H1 (cell line): ENCODE measurements around the gene EXOSC7. TPM values are rescaled to one million over a fixed set of nuclear protein-coding genes. Genes with fewer than 3 reads are reported as not detected.

Source experiments
- CTCF ChIA-PET: fragments of 300-600 bp; sonication (Branson Sonifier 250); formaldehyde crosslinking; loops from one replicate; lab custom pipeline; 2021; ENCODE audit not compliant: partially characterized antibody; lab: Charles Lee
- POLR2A ChIA-PET: fragments of 300-600 bp; sonication (Branson Sonifier 250); formaldehyde crosslinking; loops from one replicate; lab custom pipeline; 2021; ENCODE audit warnings: inconsistent platforms; ENCODE audit not compliant: partially characterized antibody; lab: Charles Lee
- DNase-seq, 2 experiments: peaks; one replicate each; pipeline versions ENCODE4 v3.0.0 to v3.0.0-alpha.2; 2010 to 2022; ENCODE audit warnings: low spot score in 2 of 2, low read depth in 1 of 2, mixed read lengths in 1 of 2
- FAIRE-seq: peaks from 2 replicates; lab custom pipeline; 2011; peaks lifted over from hg19 to GRCh38; lab: Jason Lieb, UNC
- H2AFZ ChIP-seq: 2 replicates; pipeline ENCODE4 v1.8.1; 2012; ENCODE audit warnings: low read length, inconsistent platforms
- H2AK5ac ChIP-seq: 2 replicates; pipeline ENCODE4 v1.6.1; 2013; ENCODE audit warnings: low read depth, low read length
- H2BK120ac ChIP-seq: replicated peaks from 2 replicates; pipeline ENCODE3; 2013; ENCODE audit warnings: low read depth, low read length, inconsistent platforms
- H2BK12ac ChIP-seq: 2 replicates; pipeline ENCODE4 v1.6.1; 2013; ENCODE audit warnings: low read depth, low read length
- H2BK15ac ChIP-seq: 2 replicates; pipeline ENCODE4 v1.6.1; 2013; ENCODE audit warnings: low read length
- H2BK20ac ChIP-seq: 2 replicates; pipeline ENCODE4 v1.6.1; 2013; ENCODE audit warnings: low read length
- H2BK5ac ChIP-seq: 2 replicates; pipeline ENCODE4 v1.6.1; 2013; ENCODE audit warnings: low read depth, low read length
- H3K14ac ChIP-seq: 2 replicates; pipeline ENCODE4 v1.6.1; 2013; ENCODE audit warnings: inconsistent platforms; ENCODE audit not compliant: insufficient read length
- H3K18ac ChIP-seq: 2 replicates; pipeline ENCODE4 v1.6.1; 2013; ENCODE audit warnings: low read length; ENCODE audit errors: extremely low read depth
- H3K23ac ChIP-seq: 2 replicates; pipeline ENCODE4 v1.6.1; 2013; ENCODE audit warnings: inconsistent platforms; ENCODE audit not compliant: insufficient read length
- H3K23me2 ChIP-seq: 2 replicates; pipeline ENCODE4 v1.6.1; 2013; ENCODE audit warnings: low read depth, low read length
- H3K27ac ChIP-seq: 2 replicates; pipeline ENCODE4 v1.6.1; 2011; ENCODE audit warnings: low read depth, low read length, inconsistent platforms
- H3K27me3 ChIP-seq, 4 experiments: replicated peaks in 1 of 4; 1 replicate in 1 of 4; 2 replicates in 3 of 4; pipeline versions ENCODE4 v1.6.1 to v1.8.1; 2011 to 2013; ENCODE audit warnings: low read length in 3 of 4, mild to moderate bottlenecking in 3 of 4, inconsistent platforms in 2 of 4, mixed read lengths in 2 of 4, moderate library complexity in 1 of 4; ENCODE audit not compliant: control insufficient read depth in 3 of 4, insufficient read depth in 3 of 4; ENCODE audit errors: extremely low read depth in 1 of 4
- H3K36me3 ChIP-seq, 4 experiments: 2 replicates each; pipeline versions ENCODE4 v1.6.1 to v1.8.1; 2011 to 2013; ENCODE audit warnings: mild to moderate bottlenecking in 4 of 4, low read length in 3 of 4, moderate library complexity in 2 of 4, control low read depth in 1 of 4, inconsistent platforms in 1 of 4; ENCODE audit not compliant: insufficient read depth in 4 of 4, control insufficient read depth in 2 of 4
- H3K4ac ChIP-seq: replicated peaks from 2 replicates; pipeline ENCODE3; 2013; ENCODE audit warnings: low read length, low read depth, mixed read lengths, inconsistent platforms; ENCODE audit not compliant: insufficient read length
- H3K4me1 ChIP-seq, 4 experiments: replicated peaks in 1 of 4; 1 replicate in 1 of 4; 2 replicates in 3 of 4; pipeline versions ENCODE4 v1.6.1 to v1.8.1; 2011 to 2013; ENCODE audit warnings: low read length in 3 of 4, inconsistent platforms in 2 of 4, mixed read lengths in 1 of 4; ENCODE audit not compliant: insufficient read depth in 4 of 4, control insufficient read depth in 3 of 4
- H3K4me2 ChIP-seq, 2 experiments: 2 replicates each; pipeline versions ENCODE4 v1.6.1 to v1.8.1; 2011 to 2013; ENCODE audit warnings: low read depth in 2 of 2, low read length in 2 of 2, control low read depth in 1 of 2, inconsistent platforms in 1 of 2, mild to moderate bottlenecking in 1 of 2; ENCODE audit not compliant: insufficient read depth in 1 of 2
- H3K4me3 ChIP-seq, 4 experiments: fragments of 200-600, 300-600 bp in 1 of 4; sonication (generic), shearing (Covaris generic), sonication (Bioruptor Twin) in 1 of 4; 2 replicates each; pipeline versions ENCODE4 v1.5.1 to v1.8.1; 2011 to 2016; ENCODE audit warnings: low read length in 4 of 4, low read depth in 3 of 4, control low read depth in 2 of 4, inconsistent platforms in 2 of 4, mild to moderate bottlenecking in 2 of 4, mixed read lengths in 1 of 4, moderate library complexity in 1 of 4; ENCODE audit not compliant: insufficient read depth in 2 of 4; ENCODE audit errors: extremely low read depth in 1 of 4
- H3K56ac ChIP-seq: replicated peaks from 2 replicates; pipeline ENCODE3; 2013; ENCODE audit warnings: low read depth, mild to moderate bottlenecking, mixed read lengths, low read length, inconsistent platforms; ENCODE audit not compliant: insufficient read length
- H3K79me1 ChIP-seq: 2 replicates; pipeline ENCODE4 v1.6.1; 2013; ENCODE audit warnings: low read depth, low read length, control low read depth
- H3K79me2 ChIP-seq, 2 experiments: 2 replicates each; pipeline versions ENCODE4 v1.6.1 to v1.8.1; 2012 to 2013; ENCODE audit warnings: low read length in 2 of 2, mild to moderate bottlenecking in 2 of 2, inconsistent platforms in 1 of 2; ENCODE audit not compliant: insufficient read depth in 2 of 2, control insufficient read depth in 1 of 2
- H3K9ac ChIP-seq, 4 experiments: replicated peaks in 1 of 4; 1 replicate in 1 of 4; 2 replicates in 3 of 4; pipeline versions ENCODE4 v1.6.1 to v1.8.1; 2011 to 2013; ENCODE audit warnings: low read depth in 3 of 4, low read length in 3 of 4, control low read depth in 2 of 4, mild to moderate bottlenecking in 2 of 4, moderate library complexity in 2 of 4, inconsistent platforms in 1 of 4; ENCODE audit errors: extremely low read depth in 1 of 4
- H3K9me3 ChIP-seq, 2 experiments: 2 replicates each; pipeline versions ENCODE4 v1.6.1 to v1.8.1; 2012 to 2013; ENCODE audit warnings: mild to moderate bottlenecking in 2 of 2, moderate library complexity in 2 of 2, control low read depth in 1 of 2, inconsistent platforms in 1 of 2, low read depth in 1 of 2, low read length in 1 of 2, mixed read lengths in 1 of 2; ENCODE audit not compliant: insufficient read depth in 2 of 2
- H4K20me1 ChIP-seq, 2 experiments: replicated peaks in 1 of 2; 2 replicates each; pipeline versions ENCODE3 to v1.8.1; 2011 to 2013; ENCODE audit warnings: inconsistent platforms in 2 of 2, low read length in 2 of 2, mild to moderate bottlenecking in 1 of 2; ENCODE audit not compliant: insufficient read depth in 2 of 2, control insufficient read depth in 1 of 2
- H4K5ac ChIP-seq: 2 replicates; pipeline ENCODE4 v1.6.1; 2013; ENCODE audit warnings: low read length, low read depth, mixed read lengths, inconsistent platforms; ENCODE audit not compliant: insufficient read length
- H4K8ac ChIP-seq: 2 replicates; pipeline ENCODE4 v1.8.0; 2013; ENCODE audit warnings: mild to moderate bottlenecking, moderate library complexity, low read length, inconsistent platforms; ENCODE audit not compliant: insufficient read depth; ENCODE audit errors: extremely low read depth
- H4K91ac ChIP-seq: replicated peaks from 2 replicates; pipeline ENCODE3; 2013; ENCODE audit warnings: low read length, mixed read lengths, inconsistent platforms; ENCODE audit not compliant: insufficient read length
- ASH2L ChIP-seq: fragments of 200-600, 300-600 bp; sonication (generic); IDR thresholded peaks from one replicate; pipeline ENCODE4 v1.7.1; 2017; ENCODE audit warnings: low read length
- GABPA ChIP-seq: IDR thresholded peaks from 2 replicates; pipeline ENCODE4 v1.6.1; 2011; ENCODE audit warnings: mild to moderate bottlenecking, low read length, moderate library complexity, borderline replicate concordance; ENCODE audit not compliant: insufficient read depth
- NANOG ChIP-seq: IDR thresholded peaks from 2 replicates; pipeline ENCODE4 v1.6.1; 2011; ENCODE audit warnings: low read length, low read depth, mild to moderate bottlenecking, inconsistent platforms; ENCODE audit not compliant: insufficient read depth, poor library complexity, severe bottlenecking
- POLR2AphosphoS5 ChIP-seq: IDR thresholded peaks from 2 replicates; pipeline ENCODE4 v1.6.1; 2011; ENCODE audit warnings: low read depth, low read length
- RBBP5 ChIP-seq: IDR thresholded peaks from 2 replicates; pipeline ENCODE4 v1.7.1; 2012; ENCODE audit warnings: low read depth, mild to moderate bottlenecking, inconsistent platforms, low read length, moderate library complexity, borderline replicate concordance
- SP4 ChIP-seq: IDR thresholded peaks from 2 replicates; pipeline ENCODE4 v1.6.1; 2012; ENCODE audit warnings: low read length, inconsistent platforms
- TAF1 ChIP-seq: IDR thresholded peaks from 2 replicates; pipeline ENCODE4 v1.6.1; 2011; ENCODE audit warnings: mild to moderate bottlenecking, low read depth, low read length
- YY1 ChIP-seq: IDR thresholded peaks from 2 replicates; pipeline ENCODE4 v1.6.1; 2011; ENCODE audit warnings: low read depth, mild to moderate bottlenecking, low read length
- WGBS, 2 experiments: shearing (Covaris generic) in 1 of 2; methylation state at CpG; one replicate each; pipeline versions ENCODE4 v1.1.6 to v1.1.7; 2013 to 2015; ENCODE audit warnings: low lambda C conversion rate in 2 of 2, mixed read lengths in 2 of 2, inconsistent platforms in 1 of 2, low coverage in 1 of 2, missing lambda C conversion rate in 1 of 2; ENCODE audit not compliant: insufficient replicate concordance in 2 of 2, insufficient coverage in 1 of 2, insufficient read length in 1 of 2; ENCODE audit errors: extremely low coverage in 1 of 2, missing lambda C conversion rate in 1 of 2; 5-methylcytosine and 5-hydroxymethylcytosine counted together
- long read RNA-seq, 2 experiments: library from RNA in 1 of 2; library from capped mRNA in 1 of 2; stranded (forward); transcript quantifications; one replicate each; pipeline ENCODE4 v2.0.0, GENCODE V29; 2021; ENCODE audit warnings: inconsistent platforms in 1 of 2
- polyA minus RNA-seq, 3 experiments: library from RNA; depleted of rRNA, polyadenylated mRNA; stranded (reverse); fragments of >200 nt; gene quantifications; 1 replicate in 2 of 3; 2 replicates in 1 of 3; pipeline ENCODE4 v1.2.3, GENCODE V29; 2011
- polyA plus RNA-seq, 7 experiments: library from polyadenylated mRNA; depleted of rRNA in 3 of 7; stranded (reverse) in 5 of 7; unstranded in 2 of 7; fragments of >200 nt in 5 of 7; fragments of 200-250 nt in 2 of 7; gene quantifications; 1 replicate in 5 of 7; 2 replicates in 1 of 7; 4 replicates in 1 of 7; pipeline versions ENCODE4 v1.2.1 to v1.2.3, GENCODE V29; 2011 to 2013; ENCODE audit warnings: missing spikeins in 2 of 7, mixed read lengths in 2 of 7
- total RNA-seq: library from RNA; stranded (reverse); fragmentation: NEBNext Ultra II Directional; extraction: Animal tissue kit (Norgen Biotek cat#: 25700); gene quantifications from 2 replicates; pipeline ENCODE4 v1.2.1, GENCODE V29; 2021

Gene EXOSC7
- 86.3 and 94.5 TPM in 2 replicates for total RNA-seq
- polyA plus RNA-seq (2011; rRNA removed) = 75.1 and 92.7 TPM in 2 replicates
- 153 TPM for polyA plus RNA-seq (2011; cell fraction: cytosol; rRNA removed)
- 53.3 TPM for polyA plus RNA-seq (2011; cell fraction: nucleus; rRNA removed)
- polyA plus RNA-seq (2012, experiment 1 of 2) = 108 to 149 TPM (median 128 TPM) in 4 replicates
- 38.6 TPM for polyA plus RNA-seq (2012, experiment 2 of 2)
- 64.6 TPM for polyA plus RNA-seq (2013, experiment 1 of 2)
- polyA plus RNA-seq (2013, experiment 2 of 2) = 68.8 TPM
- 53.8 and 58.5 TPM in 2 replicates for polyA minus RNA-seq (2011; rRNA and poly(A)+ RNA removed)
- 34.2 TPM for polyA minus RNA-seq (2011; cell fraction: cytosol; rRNA and poly(A)+ RNA removed)
- 55.2 TPM for polyA minus RNA-seq (2011; cell fraction: nucleus; rRNA and poly(A)+ RNA removed)
- long read RNA-seq, experiment 1, transcript EXOSC7-201 (8 exons, 1,055 nt) = major isoform, 19 of 49 reads
- long read RNA-seq, experiment 1, partial matches to known transcripts = 19 of 49 reads
- long read RNA-seq, experiment 1, other reads (novel, unspliced or antisense) = 10 of 49 reads
- long read RNA-seq, experiment 2, transcript EXOSC7-201 (8 exons, 1,055 nt) = major isoform, 215 of 268 reads
- long read RNA-seq, experiment 2, transcript EXOSC7-210 (9 exons, 1,395 nt) = minor isoform, 5 of 268 reads
- long read RNA-seq, experiment 2, partial matches to known transcripts = 31 of 268 reads
- long read RNA-seq, experiment 2, other reads (novel, unspliced or antisense) = 16 of 268 reads

DNA sequence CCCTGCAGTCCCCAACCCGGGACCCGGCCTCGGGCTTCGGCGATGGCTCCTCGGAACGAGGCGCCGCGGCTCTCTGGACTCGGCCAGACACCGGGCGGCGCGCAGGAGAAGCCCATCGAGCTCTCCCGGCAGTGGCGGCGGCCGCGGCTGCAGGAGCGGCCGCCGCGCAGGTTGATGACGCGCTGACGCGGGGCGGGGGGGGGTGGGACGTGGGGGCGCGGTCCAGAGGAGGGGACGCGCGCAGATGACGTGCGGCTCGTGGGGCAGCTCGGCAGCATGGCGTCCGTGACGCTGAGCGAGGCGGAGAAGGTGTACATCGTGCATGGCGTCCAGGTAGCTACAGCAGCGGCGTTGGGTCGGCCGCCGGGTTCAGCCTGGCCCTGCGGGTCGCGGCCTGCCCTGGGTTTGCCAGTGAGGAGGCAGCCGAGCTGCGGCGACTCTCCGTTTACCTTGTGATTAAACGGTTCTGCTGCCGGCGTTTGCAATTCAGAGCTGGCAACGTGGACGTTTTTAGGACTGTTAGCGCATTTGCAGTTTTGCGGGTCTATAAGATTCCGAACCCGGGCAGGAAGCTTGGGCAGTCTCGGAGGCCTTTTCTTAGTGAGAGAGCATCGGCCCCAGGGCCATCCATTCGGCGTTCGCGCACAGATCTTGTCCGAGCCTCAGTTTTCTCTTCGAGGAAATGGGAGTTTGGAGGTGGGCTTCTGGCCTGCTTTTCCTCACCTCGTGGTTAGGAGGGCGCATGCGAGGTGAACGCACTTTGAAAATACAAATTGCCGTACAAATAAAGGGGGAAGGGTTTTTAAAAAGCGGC is at the start of gene EXOSC7, which contains the start of gene ZDHHC3:
EXOSC7 (plus strand) TSS at position 243 of the 814 bp plus-strand sequence; CDS start at position 277, 34 bp downstream.
ZDHHC3 (minus strand) TSS at position 173 of the 814 bp plus-strand sequence. CDS start 16,738 bp downstream, outside the sequence.
- Histone ChIP-seq H2BK5ac (peak within 1 kb of the TSS; percentile 86; the same call in 1 of the 2 replicates), H3K27me3 (no peaks in the 10 kb centered on the region), H4K91ac (peak within 1 kb of the TSS; percentile 25), H3K36me3 (no peaks in the 10 kb centered on the region; a peak in 1 of 8 replicates), H3K4me3 (peak within 1 kb of the TSS; percentile 63 to 99 (median 90)), H2BK120ac (no peak within 1 kb of the TSS), H2BK12ac (no peak within 1 kb of the TSS), H4K5ac (peak within 1 kb of the TSS; percentile 22), H2BK15ac (no peak within 1 kb of the TSS), H3K23ac (no peak within 1 kb of the TSS), H3K18ac (peak within 1 kb of the TSS; percentile 94), H3K4me2 (peak within 1 kb of the TSS; percentile 75 to 90), H3K9me3 (no peaks in the 10 kb centered on the region), H2AFZ (peak within 1 kb of the TSS; percentile 74; the same call in 1 of the 2 replicates), H3K23me2 (no peaks in the 10 kb centered on the region; the same call in 1 of the 2 replicates), H3K79me2 (peaks cover 20 to 92% of the 10 kb centered on the region in 2 experiments), H2BK20ac (no peak within 1 kb of the TSS), H3K27ac (peak within 1 kb of the TSS; percentile 93), H3K14ac (no peak within 1 kb of the TSS), H2AK5ac (no peak within 1 kb of the TSS), H3K56ac (peak within 1 kb of the TSS; percentile 62), H3K4ac (no peak within 1 kb of the TSS), H3K79me1 (peaks cover 22% of the 10 kb centered on the region), H4K20me1 (peaks cover 6 to 9% of the 10 kb centered on the region in 2 experiments), H3K4me1 (peaks cover 0 to 11% (median 4%) of the 10 kb centered on the region in 4 experiments; a peak in 5 of 7 replicates), H4K8ac (peak within 1 kb of the TSS; percentile 98), H3K9ac (peak within 1 kb of the TSS; percentile 95 to 98 (median 96))
- DNase-seq = peak; percentile 15 to 80
- WGBS, 2 experiments = 1% methylated on average over 69 of the region's 82 CpGs; no CpG with 5 or more reads in 1 of the 2 experiments
- ChIA-PET POLR2A (interaction anchor here (0.7 to 5.8 kb wide), 18 partner anchors 10 to 392 kb away, joined by 3 to 48 read pairs (median 3); partner anchors contain the start of gene ZNF660), CTCF (interaction anchor here (1.1 to 3.7 kb wide), 5 partner anchors 12 to 62 kb away, joined by 3 to 29 read pairs (median 3); no protein-coding TSS in a partner anchor)
- no peak for FAIRE-seq
- peak; percentile 92 for TF ChIP-seq YY1
- 0 out of 2 replicates have a peak, but pooled peaks have one; percentile 13 for TF ChIP-seq SP4
- peak; percentile 62 for TF ChIP-seq ASH2L
- TF ChIP-seq NANOG = peak; percentile 6
- TF ChIP-seq GABPA = no peak
- peak; percentile 87 for TF ChIP-seq RBBP5
- TF ChIP-seq TAF1 = peak; percentile 91
- peak; percentile 98 for TF ChIP-seq POLR2AphosphoS5
